ENCODE data around the gene PKD1L1.
A peak's percentile ranks its signal among the peaks of the same experiment; 100 is the strongest.
"Not testable (repeated sequence)": the region's sequence is repeated elsewhere in the genome, so short reads cannot be mapped to it uniquely, and the experiment has no call there.

PKD1L1 gene

GRCh38 chr7:47818796-47819606, 129.3 kb downstream of the PKD1L1 start:
- peak; percentile 85 for DNase-seq (ENCODE audit: low spot score)

GRCh38 chr7:47817917-47818316, 130.3 kb downstream of the PKD1L1 start:
- no peak for DNase-seq (ENCODE audit: low spot score)

- peak; percentile 60 for DNase-seq (ENCODE audit: low spot score)
Observed at GRCh38 chr7:47816647-47817046, 131.6 kb downstream of the PKD1L1 start.

GRCh38 chr7:47815867-47816266, 132.4 kb downstream of the PKD1L1 start:
- DNase-seq (ENCODE audit: low spot score) = no peak

GRCh38 chr7:47814905-47815613, 133.2 kb downstream of the PKD1L1 start:
- DNase-seq (ENCODE audit: low spot score) = no peak

GRCh38 chr7:47813620-47814260, 134.5 kb downstream of the PKD1L1 start:
- DNase-seq (ENCODE audit: low spot score) = no peak

GRCh38 chr7:47812429-47813136, 135.7 kb downstream of the PKD1L1 start:
- no peak for DNase-seq (ENCODE audit: low spot score)

GRCh38 chr7:47811632-47812380, 136.5 kb downstream of the PKD1L1 start:
- no peak for DNase-seq (ENCODE audit: low spot score)

GRCh38 chr7:47809387-47809786, 138.9 kb downstream of the PKD1L1 start:
- DNase-seq (ENCODE audit: low spot score) = no peak

GRCh38 chr7:47808321-47808720, 139.9 kb downstream of the PKD1L1 start:
- no peak for DNase-seq (ENCODE audit: low spot score)

- DNase-seq (ENCODE audit: low spot score) = no peak
Observed at GRCh38 chr7:47807756-47808155, 140.5 kb downstream of the PKD1L1 start.

GRCh38 chr7:47807126-47807525, 141.1 kb downstream of the PKD1L1 start:
- DNase-seq (ENCODE audit: low spot score) = no peak

- no peak for DNase-seq (ENCODE audit: low spot score)
Observed at GRCh38 chr7:47806701-47807103, 141.6 kb downstream of the PKD1L1 start.

- no peak for DNase-seq (ENCODE audit: low spot score)
Observed at GRCh38 chr7:47804767-47805545, 143.3 kb downstream of the PKD1L1 start.

GRCh38 chr7:47803846-47804245, 144.4 kb downstream of the PKD1L1 start:
- no peak for DNase-seq (ENCODE audit: low spot score)

GRCh38 chr7:47803025-47803424, 145.2 kb downstream of the PKD1L1 start:
- no peak for DNase-seq (ENCODE audit: low spot score)

- no peak for DNase-seq (ENCODE audit: low spot score)
Observed at GRCh38 chr7:47801423-47801822, 146.8 kb downstream of the PKD1L1 start.

GRCh38 chr7:47799524-47799923, 148.7 kb downstream of the PKD1L1 start:
- DNase-seq (ENCODE audit: low spot score) = no peak

GRCh38 chr7:47796347-47796746, 151.9 kb downstream of the PKD1L1 start:
- DNase-seq (ENCODE audit: low spot score) = no peak

- DNase-seq (ENCODE audit: low spot score) = peak; percentile 86
Observed at GRCh38 chr7:47795631-47796030, 152.6 kb downstream of the PKD1L1 start.

- DNase-seq (ENCODE audit: low spot score) = not testable (repeated sequence)
Observed at GRCh38 chr7:47795126-47795525, 153.1 kb downstream of the PKD1L1 start.

Measured in AG08395 (cell line).